K562 (cell line): ENCODE measurements around the gene TTC4. TPM values are rescaled to one million over a fixed set of nuclear protein-coding genes. Genes with fewer than 3 reads are reported as not detected.

ENCODE experiments used
- ATAC-seq: fragments of 200-7000 bp; cut with Tn5 transposase; 3 replicates; pipeline ENCODE4 v1.9.1; 2020; ENCODE audit warnings: moderate library complexity
- BruUV-seq: library from RNA; stranded (reverse); fragments of 400-500 nt; replicated peaks from 2 replicates; lab custom pipeline; 2021; lab: Mats Ljungman, UMichigan
- CTCF ChIA-PET: fragments of 300-600 bp; formaldehyde crosslinking; extraction: SDS; loops from one replicate; lab custom pipeline; 2021; ENCODE audit warnings: low intra/inter-chr PET ratio; lab: Yijun Ruan, JAX
- POLR2A ChIA-PET: fragments of 300-600, 350-650 bp; sonication (Branson Sonifier 250); formaldehyde crosslinking; extraction: SDS; loops from one replicate; lab custom pipeline; 2021; ENCODE audit warnings: antibody characterized with exemption, inconsistent platforms; lab: Yijun Ruan, JAX
- DNase-seq, 4 experiments: peaks; one replicate each; pipeline versions ENCODE4 v3.0.0 to v3.0.0-alpha.2; 2011 to 2018; ENCODE audit warnings: low spot score in 3 of 4, mixed read lengths in 3 of 4; ENCODE audit errors: extremely low read depth in 1 of 4
- FAIRE-seq: peaks from 2 replicates; lab custom pipeline; 2011; peaks lifted over from hg19 to GRCh38; lab: Jason Lieb, UNC
- H2AFZ ChIP-seq: 2 replicates; pipeline ENCODE4 v1.6.0; 2011; ENCODE audit warnings: low read depth, low read length, control low read depth, inconsistent platforms
- H3K27ac ChIP-seq: fragments of 200-600 bp; 3 replicates; pipeline ENCODE4 v1.8.0; 2011; ENCODE audit warnings: low read depth, mild to moderate bottlenecking, control low read depth, inconsistent platforms, low read length, moderate library complexity, mixed read lengths; ENCODE audit errors: extremely low read depth
- H3K27me3 ChIP-seq, 2 experiments: fragments of 300-600 bp in 1 of 2; 2 replicates in 1 of 2; 3 replicates in 1 of 2; pipeline versions ENCODE4 v1.6.0 to v1.8.0; 2011; ENCODE audit warnings: inconsistent platforms in 2 of 2, low read length in 2 of 2, mild to moderate bottlenecking in 1 of 2, mixed read lengths in 1 of 2, moderate library complexity in 1 of 2; ENCODE audit not compliant: control insufficient read depth in 2 of 2, insufficient read depth in 2 of 2
- H3K36me3 ChIP-seq: fragments of 300-600 bp; 3 replicates; pipeline ENCODE4 v1.8.0; 2011; ENCODE audit warnings: mild to moderate bottlenecking, low read length, inconsistent platforms; ENCODE audit not compliant: control insufficient read depth, insufficient read depth
- H3K4me1 ChIP-seq, 2 experiments: fragments of 200-600 bp in 1 of 2; replicated peaks in 1 of 2; 2 replicates in 1 of 2; 3 replicates in 1 of 2; pipeline versions ENCODE4 v1.5.1 to v1.8.0; 2011; ENCODE audit warnings: inconsistent platforms in 2 of 2, low read length in 2 of 2, mild to moderate bottlenecking in 1 of 2, mixed read lengths in 1 of 2, moderate library complexity in 1 of 2; ENCODE audit not compliant: control insufficient read depth in 2 of 2, insufficient read depth in 2 of 2
- H3K4me2 ChIP-seq: 2 replicates; pipeline ENCODE4 v1.6.1; 2011; ENCODE audit warnings: low read length, control low read depth, inconsistent platforms, mixed read lengths; ENCODE audit not compliant: insufficient read depth
- H3K4me3 ChIP-seq: fragments of 200-600 bp; sonication (generic), shearing (Covaris generic); 2 replicates; pipeline ENCODE4 v1.5.1; 2016; ENCODE audit warnings: control low read depth, inconsistent platforms
- H3K79me2 ChIP-seq: fragments of 200-600 bp; 3 replicates; pipeline ENCODE4 v1.8.0; 2011; ENCODE audit warnings: low read length, inconsistent platforms; ENCODE audit not compliant: control insufficient read depth, insufficient read depth
- H3K9ac ChIP-seq, 2 experiments: 2 replicates each; pipeline versions ENCODE4 v1.6.0 to v1.6.1; 2011; ENCODE audit warnings: low read depth in 2 of 2, low read length in 2 of 2, control low read depth in 1 of 2, inconsistent platforms in 1 of 2, mild to moderate bottlenecking in 1 of 2, mixed read lengths in 1 of 2; ENCODE audit not compliant: insufficient read depth in 1 of 2
- H3K9me1 ChIP-seq: one replicate; pipeline ENCODE4 v1.6.0; 2011; ENCODE audit warnings: inconsistent platforms, mild to moderate bottlenecking, low read length, moderate library complexity; ENCODE audit not compliant: control insufficient read depth, insufficient read depth
- H3K9me3 ChIP-seq: replicated peaks from 2 replicates; pipeline ENCODE4 v1.5.1; 2011; ENCODE audit warnings: low read depth, low read length, inconsistent platforms; ENCODE audit not compliant: control insufficient read depth, insufficient read depth
- H4K20me1 ChIP-seq: replicated peaks from 2 replicates; pipeline ENCODE4 v1.6.1; 2011; ENCODE audit warnings: low read length, inconsistent platforms, mixed read lengths; ENCODE audit not compliant: control insufficient read depth, insufficient read depth
- KLF16 ChIP-seq: IDR thresholded peaks from 2 replicates; pipeline ENCODE4 v1.6.1; 2016; ENCODE audit warnings: antibody characterized with exemption
- U2AF2 ChIP-seq: fragments of 200-400 bp; formaldehyde crosslinking; optimal IDR thresholded peaks from 2 replicates; pipeline ENCODE3; 2017; ENCODE audit warnings: low read depth, mild to moderate bottlenecking, low read length
- ZNF175 ChIP-seq: fragments of 200-800 bp; sonication (Bioruptor generic); IDR thresholded peaks from 2 replicates; pipeline ENCODE4 v1.6.1; 2016; ENCODE audit warnings: low read depth, mild to moderate bottlenecking, missing genetic modification characterization, missing compliant biosample characterization
- ZNF398 ChIP-seq: fragments of 250-450 bp; sonication (Bioruptor Pico); IDR thresholded peaks from 2 replicates; pipeline ENCODE4 v1.8.0; 2021; ENCODE audit warnings: moderate library complexity, mild to moderate bottlenecking, inconsistent platforms
- WGBS: fragments of 100-300 bp; shearing (Covaris generic); methylation state at CpG from one replicate; pipeline ENCODE4 v1.1.6; 2016; ENCODE audit warnings: low coverage, mixed read lengths; ENCODE audit not compliant: insufficient coverage; ENCODE audit errors: missing lambda C conversion rate; 5-methylcytosine and 5-hydroxymethylcytosine counted together
- in situ Hi-C: fragments of 300-500 bp; cut with MboI; formaldehyde crosslinking; loops from 4 replicates; pipeline ENCODE4 v1.15.0; 2018; ENCODE audit warnings: inconsistent platforms, mixed read lengths
- intact Hi-C: fragments of 100-400 bp; cut with micrococcal nuclease; formaldehyde crosslinking; loops from 2 replicates; pipeline ENCODE4 v1.14.2; 2022
- polyA plus RNA-seq, 8 experiments: library from polyadenylated mRNA; depleted of rRNA in 4 of 8; stranded (reverse) in 5 of 8; unstranded in 3 of 8; fragments of >200 nt; fragmentation: Nextera tagmentation in 2 of 8; fragmentation: Illumina TruSeq in 1 of 8; extraction: Ambion mirVana in 2 of 8; extraction: Trizol in 1 of 8; gene quantifications; 2 replicates each; pipeline versions ENCODE4 v1.2.1 to v1.2.3, GENCODE V29; 2011 to 2014; ENCODE audit warnings: inconsistent platforms in 1 of 8, missing spikeins in 1 of 8
- total RNA-seq, 7 experiments: library from RNA; depleted of rRNA in 6 of 7; stranded (reverse); fragments of >200 nt in 6 of 7; fragmentation: Illumina TruSeq in 2 of 7; extraction: Trizol in 2 of 7; gene quantifications; 2 replicates each; pipeline versions ENCODE4 v1.2.1 to v1.2.3, GENCODE V29; 2011 to 2021; ENCODE audit warnings: low replicate concordance in 1 of 7

Gene TTC4
- total and polyA plus RNA-seq, 9 of the 15 experiments (the other 6 are each of a cell fraction or from before 2014, with no cell fraction given): 36.3 to 111 (median 54.1) TPM

- Histone ChIP-seq H3K4me2 (no peak overlapping the region), H3K27ac (no peak overlapping the region), H3K4me1 (peaks cover 0 to 3% of the 10 kb centered on the region in 2 experiments; a peak in 1 of 5 replicates), H3K4me3 (no peak overlapping the region), H4K20me1 (no peaks in the 10 kb centered on the region), H3K9me1 (no peaks in the 10 kb centered on the region), H3K9me3 (no peaks in the 10 kb centered on the region), H3K36me3 (no peaks in the 10 kb centered on the region), H3K27me3 (peaks cover 27 to 61% of the 10 kb centered on the region in 2 experiments), H3K79me2 (no peaks in the 10 kb centered on the region), H2AFZ (no peak overlapping the region), H3K9ac (no peak overlapping the region)
- 1% methylated on average over 11 of the region's 11 CpGs for WGBS
- FAIRE-seq: no peak
- no peak for DNase-seq
- ChIA-PET POLR2A (interaction anchor here (1.3 to 2.3 kb wide), 2 partner anchors 14 to 15 kb away, joined by 4 to 6 read pairs; no protein-coding TSS in a partner anchor), CTCF (no interaction called here)
- no TSS peak for BruUV-seq
- ATAC-seq: no peak
- no peak for TF ChIP-seq U2AF2
- no peak for TF ChIP-seq ZNF398 (CRISPR knock-in tag)
- TF ChIP-seq ZNF175 (CRISPR knock-in tag): no peak
- TF ChIP-seq KLF16: no peak
- in situ Hi-C loops: loop anchor here (10.0 kb wide), 1 partner anchor 309 kb away; the partner anchor contains the start of gene BSND
- intact Hi-C loops: no loop called here
These were observed 29.5 kb upstream of the TTC4 start for GRCh38 chr1:54686155-54686554.
